Choroid plexus epithelial cell (primary cell): ENCODE results near the gene ZNF433.
A peak's percentile ranks its signal among the peaks of the same experiment; 100 is the strongest.

Source experiments
- DNase-seq: peaks from one replicate; pipeline ENCODE4 v3.0.0-alpha.2; 2010; ENCODE audit warnings: low read depth
- H3K4me3 ChIP-seq: 2 replicates; pipeline ENCODE4 v1.5.1; 2011; ENCODE audit warnings: low read depth, mild to moderate bottlenecking, control low read depth, low read length, moderate library complexity
- TF ChIP-seq, protein P1 (sequence below): conservative IDR thresholded peaks from 2 replicates; pipeline ENCODE4 v1.5.1; 2011; ENCODE audit warnings: low read depth, mild to moderate bottlenecking, control low read depth, inconsistent platforms, low read length, moderate library complexity

ZNF433 gene

DNA sequence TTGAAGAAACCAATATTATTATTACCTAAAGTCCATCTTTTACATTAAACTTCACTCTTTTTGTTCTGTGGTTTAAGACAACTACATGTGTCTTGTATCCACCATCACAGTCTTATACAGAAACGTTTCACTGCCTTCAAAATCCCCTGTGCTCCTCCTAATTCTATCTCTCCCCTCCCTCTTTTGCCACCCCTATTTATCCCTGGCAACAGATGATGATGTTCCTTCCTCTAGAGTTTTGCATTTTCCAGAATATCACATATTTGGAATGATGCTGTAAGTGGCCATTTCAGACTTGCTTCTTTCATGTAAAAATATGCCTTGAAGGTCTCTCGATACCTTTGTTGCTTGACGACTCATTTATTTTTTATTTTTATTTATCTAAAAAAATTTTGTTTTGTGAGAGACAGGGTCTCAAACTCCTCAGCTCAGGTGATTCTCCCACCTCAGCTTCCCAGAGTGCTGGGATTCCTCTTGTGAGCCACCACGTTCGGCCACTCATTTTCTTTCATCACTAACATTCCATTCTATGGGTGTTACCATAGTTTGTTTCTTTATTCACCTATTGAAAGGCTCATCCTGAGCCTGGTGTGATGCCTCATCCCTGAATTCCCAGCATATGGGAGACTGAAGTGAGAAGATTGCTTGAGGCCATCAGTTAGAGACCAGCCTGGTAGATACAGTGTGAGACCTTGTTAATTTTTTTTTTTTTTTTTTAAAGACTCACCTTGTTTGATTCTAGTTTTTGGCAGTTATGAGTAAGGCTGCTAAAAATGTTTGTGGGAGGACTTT lies 62.3 kb downstream of the ZNF433 start:
- TF ChIP-seq, protein P1, sequence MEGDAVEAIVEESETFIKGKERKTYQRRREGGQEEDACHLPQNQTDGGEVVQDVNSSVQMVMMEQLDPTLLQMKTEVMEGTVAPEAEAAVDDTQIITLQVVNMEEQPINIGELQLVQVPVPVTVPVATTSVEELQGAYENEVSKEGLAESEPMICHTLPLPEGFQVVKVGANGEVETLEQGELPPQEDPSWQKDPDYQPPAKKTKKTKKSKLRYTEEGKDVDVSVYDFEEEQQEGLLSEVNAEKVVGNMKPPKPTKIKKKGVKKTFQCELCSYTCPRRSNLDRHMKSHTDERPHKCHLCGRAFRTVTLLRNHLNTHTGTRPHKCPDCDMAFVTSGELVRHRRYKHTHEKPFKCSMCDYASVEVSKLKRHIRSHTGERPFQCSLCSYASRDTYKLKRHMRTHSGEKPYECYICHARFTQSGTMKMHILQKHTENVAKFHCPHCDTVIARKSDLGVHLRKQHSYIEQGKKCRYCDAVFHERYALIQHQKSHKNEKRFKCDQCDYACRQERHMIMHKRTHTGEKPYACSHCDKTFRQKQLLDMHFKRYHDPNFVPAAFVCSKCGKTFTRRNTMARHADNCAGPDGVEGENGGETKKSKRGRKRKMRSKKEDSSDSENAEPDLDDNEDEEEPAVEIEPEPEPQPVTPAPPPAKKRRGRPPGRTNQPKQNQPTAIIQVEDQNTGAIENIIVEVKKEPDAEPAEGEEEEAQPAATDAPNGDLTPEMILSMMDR = no peak
- DNase-seq = no peak
- no peak overlapping the region for H3K4me3 ChIP-seq

DNA sequence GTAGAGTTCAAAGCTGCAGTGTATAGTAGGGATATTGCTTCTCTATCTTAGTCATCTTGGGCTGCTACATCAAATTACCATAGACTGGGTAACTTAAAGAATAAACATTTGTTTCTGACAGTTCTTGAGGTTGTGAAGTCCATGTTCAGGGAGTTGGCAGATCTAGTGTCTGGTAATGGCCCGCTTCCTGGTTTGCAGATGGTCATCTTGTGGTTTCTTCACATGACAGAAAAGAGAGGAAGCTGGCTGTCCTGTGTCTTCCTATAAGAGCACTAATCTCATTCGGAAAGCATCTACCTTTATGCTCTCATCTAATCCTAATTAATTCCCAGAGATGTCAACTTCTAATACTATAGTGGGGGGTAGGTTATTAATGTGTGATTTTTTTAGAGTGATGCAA lies 64.4 kb downstream of the ZNF433 start:
- H3K4me3 ChIP-seq = no peak overlapping the region
- TF ChIP-seq, protein P1 = no peak
- DNase-seq = no peak

DNA sequence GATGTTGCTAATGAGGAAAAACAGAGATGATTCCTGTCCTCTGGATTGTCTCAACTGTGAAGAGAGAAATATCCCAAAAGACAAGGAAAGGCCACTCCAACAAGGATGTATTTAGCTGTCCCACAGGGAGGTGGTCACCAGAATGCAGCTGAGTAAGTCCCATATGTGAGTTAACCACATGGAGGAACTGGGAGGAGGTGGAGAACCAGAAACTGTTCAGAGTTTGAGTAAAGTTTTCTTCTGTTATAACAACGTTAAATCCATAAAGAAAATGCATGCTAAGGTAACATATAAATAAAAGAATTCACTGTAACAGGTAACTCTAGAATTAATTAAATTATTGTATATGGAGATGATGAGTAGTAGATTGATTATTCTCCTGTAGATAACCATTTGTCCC lies 65.3 kb downstream of the ZNF433 start:
- TF ChIP-seq, protein P1 = no peak
- DNase-seq = no peak
- no peak overlapping the region for H3K4me3 ChIP-seq

DNA sequence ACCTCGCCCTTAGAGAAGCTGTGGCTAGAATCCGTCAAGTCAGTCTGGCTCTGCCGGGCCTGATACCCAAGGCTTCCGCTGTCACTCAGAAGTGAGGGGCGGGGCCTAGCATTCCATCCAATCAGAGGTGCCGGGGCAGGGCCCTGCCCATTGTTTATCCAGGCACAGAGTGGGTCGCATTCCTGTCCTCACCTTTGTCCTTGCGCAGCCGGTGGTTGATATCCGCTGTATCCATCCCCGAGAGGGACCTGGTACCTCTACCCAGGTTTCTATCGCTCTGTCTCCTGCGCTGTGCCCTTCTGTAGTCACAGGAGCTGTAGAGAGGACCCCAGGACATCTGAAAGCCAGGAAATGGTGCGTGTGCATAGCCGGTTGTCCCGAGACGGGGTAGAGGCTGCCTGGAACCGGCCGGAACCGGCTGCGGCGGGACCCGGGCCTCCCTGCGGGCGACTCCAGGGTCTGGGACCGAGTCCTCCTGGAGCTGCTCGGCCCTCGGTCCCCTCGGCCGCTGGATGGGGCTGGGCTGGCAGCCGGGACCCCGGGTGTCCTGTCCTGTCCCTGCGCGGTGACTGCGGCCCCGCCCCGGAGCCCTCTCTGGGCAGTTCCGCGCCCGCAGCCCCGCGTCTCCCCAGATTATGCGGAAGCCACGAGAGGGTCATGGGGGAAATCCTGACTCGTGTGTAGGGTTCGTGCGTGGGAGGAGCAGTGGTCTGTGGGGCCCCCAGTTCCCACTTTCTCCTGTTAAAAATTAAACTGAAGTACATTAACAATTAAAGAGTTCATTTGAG lies 70.4 kb downstream of the ZNF433 start, which contains the start of gene ZNF763:
Gene ZNF763 (plus strand): TSS at position 183 of the 788 bp plus-strand sequence. CDS start 169 bp downstream, at position 352.
- TF ChIP-seq, protein P1 = no peak
- peak; percentile 86 for DNase-seq
- H3K4me3 ChIP-seq = peak within 1 kb of the TSS; percentile 61
